Liver (tissue), 9 donors: ENCODE results near the gene AFAP1L2. TPM values are rescaled to one million over a fixed set of nuclear protein-coding genes. Genes with fewer than 3 reads are reported as not detected.

Experiments used
- DNase-seq: peaks from one replicate; pipeline ENCODE4 v3.0.0-alpha.2; 2017; ENCODE audit warnings: low spot score
- H3K27ac ChIP-seq, 2 donors: one replicate each; pipeline ENCODE4 v1.7.0; 2013; ENCODE audit warnings: inconsistent platforms in 2 of 2, low read length in 2 of 2, control low read depth in 1 of 2, low read depth in 1 of 2, mild to moderate bottlenecking in 1 of 2
- H3K27me3 ChIP-seq, 4 donors: one replicate each; pipeline versions ENCODE4 v1.6.1 to v1.7.0; 2013; ENCODE audit warnings: low read length in 3 of 4, inconsistent platforms in 1 of 4, mild to moderate bottlenecking in 1 of 4, moderate library complexity in 1 of 4; ENCODE audit not compliant: control insufficient read depth in 4 of 4, insufficient read depth in 4 of 4
- H3K36me3 ChIP-seq, 4 donors: one replicate each; pipeline versions ENCODE4 v1.6.1 to v1.7.0; 2013; ENCODE audit warnings: low read length in 3 of 4, mild to moderate bottlenecking in 3 of 4, low read depth in 1 of 4, moderate library complexity in 1 of 4; ENCODE audit not compliant: control insufficient read depth in 4 of 4, insufficient read depth in 3 of 4
- H3K4me1 ChIP-seq, 4 donors: one replicate each; pipeline versions ENCODE4 v1.6.1 to v1.7.0; 2013; ENCODE audit warnings: low read length in 3 of 4, mild to moderate bottlenecking in 3 of 4, moderate library complexity in 1 of 4; ENCODE audit not compliant: control insufficient read depth in 4 of 4, insufficient read depth in 4 of 4
- H3K4me3 ChIP-seq, 3 donors: one replicate each; pipeline versions ENCODE4 v1.6.1 to v1.7.0; 2013; ENCODE audit warnings: low read length in 3 of 3, control low read depth in 1 of 3, low read depth in 1 of 3, mild to moderate bottlenecking in 1 of 3
- H3K9ac ChIP-seq, 2 donors: one replicate each; pipeline ENCODE4 v1.7.0; 2013; ENCODE audit warnings: low read length in 2 of 2, mild to moderate bottlenecking in 2 of 2, moderate library complexity in 2 of 2, control low read depth in 1 of 2, low read depth in 1 of 2
- H3K9me3 ChIP-seq, 4 donors: one replicate each; pipeline versions ENCODE4 v1.6.1 to v1.7.0; 2013; ENCODE audit warnings: low read length in 3 of 4; ENCODE audit not compliant: control insufficient read depth in 4 of 4
- ATF3 ChIP-seq: IDR thresholded peaks from 2 replicates; pipeline ENCODE4 v1.6.1; 2016; ENCODE audit warnings: antibody characterized with exemption
- EGR1 ChIP-seq, 2 donors: IDR thresholded peaks; 2 replicates each; pipeline ENCODE4 v1.6.1; 2016 to 2018; ENCODE audit warnings: antibody characterized with exemption in 2 of 2, low read depth in 2 of 2
- FOXA1 ChIP-seq: IDR thresholded peaks from 2 replicates; pipeline ENCODE4 v1.6.1; 2016; ENCODE audit warnings: antibody characterized with exemption
- FOXA2 ChIP-seq: IDR thresholded peaks from 2 replicates; pipeline ENCODE4 v1.6.1; 2016; ENCODE audit warnings: antibody characterized with exemption
- GABPA ChIP-seq, 2 donors: IDR thresholded peaks in 1 of 2; conservative IDR thresholded peaks in 1 of 2; 2 replicates each; pipeline ENCODE4 v1.6.1; 2016; ENCODE audit warnings: antibody characterized with exemption in 2 of 2, mild to moderate bottlenecking in 1 of 2, moderate library complexity in 1 of 2
- HNF4A ChIP-seq, 2 donors: conservative IDR thresholded peaks; 2 replicates each; pipeline ENCODE4 v1.6.1; 2016; ENCODE audit warnings: antibody characterized with exemption in 2 of 2, mild to moderate bottlenecking in 2 of 2
- JUND ChIP-seq, 2 donors: IDR thresholded peaks; 2 replicates each; pipeline ENCODE4 v1.6.1; 2016; ENCODE audit warnings: antibody characterized with exemption in 2 of 2
- MAX ChIP-seq: IDR thresholded peaks from 2 replicates; pipeline ENCODE4 v1.6.1; 2016; ENCODE audit warnings: antibody characterized with exemption
- NR2F2 ChIP-seq: IDR thresholded peaks from 2 replicates; pipeline ENCODE4 v1.6.1; 2016; ENCODE audit warnings: antibody characterized with exemption
- RAD21 ChIP-seq, 2 donors: IDR thresholded peaks; 2 replicates each; pipeline ENCODE4 v1.6.1; 2016; ENCODE audit warnings: antibody characterized with exemption in 2 of 2, mild to moderate bottlenecking in 2 of 2
- REST ChIP-seq: IDR thresholded peaks from 2 replicates; pipeline ENCODE4 v1.6.1; 2016; ENCODE audit warnings: antibody characterized with exemption, mild to moderate bottlenecking
- RXRA ChIP-seq, 2 donors: IDR thresholded peaks; 2 replicates each; pipeline ENCODE4 v1.6.1; 2017 to 2018; ENCODE audit warnings: antibody characterized with exemption in 2 of 2, mild to moderate bottlenecking in 1 of 2
- SP1 ChIP-seq: IDR thresholded peaks from 2 replicates; pipeline ENCODE4 v1.6.1; 2018; ENCODE audit warnings: antibody characterized with exemption, mild to moderate bottlenecking
- TAF1 ChIP-seq: conservative IDR thresholded peaks from 2 replicates; pipeline ENCODE4 v1.6.1; 2016; ENCODE audit warnings: antibody characterized with exemption, mild to moderate bottlenecking
- YY1 ChIP-seq: IDR thresholded peaks from 2 replicates; pipeline ENCODE4 v1.6.1; 2016; ENCODE audit warnings: antibody characterized with exemption, mild to moderate bottlenecking
- ZBTB33 ChIP-seq: IDR thresholded peaks from 2 replicates; pipeline ENCODE4 v1.6.1; 2016; ENCODE audit warnings: antibody characterized with exemption
- WGBS: extraction: QIAGEN DNeasy Blood & Tissue Kit; methylation state at CpG from one replicate; pipeline ENCODE4 v1.1.7; 2013; 5-methylcytosine and 5-hydroxymethylcytosine counted together
- polyA plus RNA-seq, 2 donors: library from polyadenylated mRNA; stranded (reverse) in 1 of 2; unstranded in 1 of 2; fragments of 200-250 nt in 1 of 2; fragments of >200 nt in 1 of 2; fragmentation: Nextera tagmentation in 1 of 2; extraction: Ambion mirVana in 1 of 2; gene quantifications; one replicate each; pipeline versions ENCODE4 v1.2.1 to v1.2.3, GENCODE V29; 2013 to 2015
- total RNA-seq, 2 donors: library from RNA; depleted of rRNA; stranded (reverse); fragments of >200 nt; gene quantifications; one replicate each; pipeline ENCODE4 v1.2.3, GENCODE V29; 2014
- donor health status: healthy.
- donor health status: healthy.
- donor health status: healthy.
- donor health status: healthy.
- donor health status: healthy.

The AFAP1L2 gene
- total and polyA plus RNA-seq, 4 donors, result 0.53 to 1.8 (median 1.3) TPM

DNA sequence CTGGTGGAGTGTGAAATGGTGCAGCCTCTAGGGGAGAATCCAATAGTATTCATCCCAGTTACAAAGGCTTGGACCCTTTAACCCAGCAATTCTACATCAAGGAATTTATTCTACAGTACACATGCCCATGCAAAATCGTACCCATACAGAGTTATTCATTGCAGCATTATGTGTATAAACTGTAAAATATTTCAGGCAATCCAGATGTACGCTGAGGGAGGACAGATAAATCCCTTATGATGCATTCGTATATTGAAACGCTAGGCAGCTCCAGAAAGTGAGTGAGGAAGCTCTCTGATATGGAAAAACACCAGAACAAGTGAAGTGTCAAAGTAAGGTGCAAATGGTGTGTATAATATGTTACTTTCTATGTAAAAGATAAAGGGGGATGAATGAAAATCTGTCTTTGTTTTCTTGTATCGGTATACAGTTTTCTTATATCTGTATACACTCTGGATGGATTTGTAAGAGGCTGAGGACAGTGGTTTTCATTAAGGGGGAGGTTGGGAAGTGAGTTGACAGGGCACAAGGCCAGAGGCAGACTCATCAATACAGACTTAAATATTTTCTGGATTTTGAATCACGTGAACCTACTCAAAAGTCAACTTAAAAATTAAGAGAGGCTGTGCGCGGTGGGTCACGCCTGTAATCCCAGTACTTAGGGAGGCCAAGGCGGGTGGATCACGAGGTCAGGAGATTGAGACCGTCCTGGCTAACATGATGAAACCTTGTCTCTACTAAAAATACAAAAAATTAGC lies 148.1 kb downstream of the AFAP1L2 start:
- no peaks in the 10 kb centered on the region for H3K9me3 ChIP-seq
- H3K9ac ChIP-seq, result no peak overlapping the region
- 78% methylated on average over 12 of the region's 12 CpGs for WGBS
- H3K4me3 ChIP-seq, result no peak overlapping the region
- H3K27me3 ChIP-seq, result no peaks in the 10 kb centered on the region
- no peaks in the 10 kb centered on the region for H3K4me1 ChIP-seq
- no peaks in the 10 kb centered on the region for H3K36me3 ChIP-seq
- no peak for DNase-seq
- no peak overlapping the region for H3K27ac ChIP-seq
- no peak for TF ChIP-seq REST
- TF ChIP-seq EGR1 (IDR thresholded peaks at IDR 0.05; ENCODE audit: low read depth in 2 of 2), result no peak
- no peak for TF ChIP-seq NR2F2
- TF ChIP-seq MAX, result no peak
- no peak for TF ChIP-seq FOXA1
- TF ChIP-seq RXRA (IDR thresholded peaks at IDR 0.05), result no peak
- TF ChIP-seq GABPA (IDR thresholded peaks at IDR 0.05 in 1 of 2, conservative IDR thresholded peaks at IDR 0.05 in 1 of 2), result no peak
- TF ChIP-seq RAD21 (IDR thresholded peaks at IDR 0.05), result no peak
- no peak for TF ChIP-seq YY1
- no peak for TF ChIP-seq TAF1
- no peak for TF ChIP-seq ATF3
- no peak for TF ChIP-seq SP1
- no peak for TF ChIP-seq HNF4A (conservative IDR thresholded peaks at IDR 0.05)
- no peak for TF ChIP-seq JUND (IDR thresholded peaks at IDR 0.05)
- no peak for TF ChIP-seq FOXA2

DNA sequence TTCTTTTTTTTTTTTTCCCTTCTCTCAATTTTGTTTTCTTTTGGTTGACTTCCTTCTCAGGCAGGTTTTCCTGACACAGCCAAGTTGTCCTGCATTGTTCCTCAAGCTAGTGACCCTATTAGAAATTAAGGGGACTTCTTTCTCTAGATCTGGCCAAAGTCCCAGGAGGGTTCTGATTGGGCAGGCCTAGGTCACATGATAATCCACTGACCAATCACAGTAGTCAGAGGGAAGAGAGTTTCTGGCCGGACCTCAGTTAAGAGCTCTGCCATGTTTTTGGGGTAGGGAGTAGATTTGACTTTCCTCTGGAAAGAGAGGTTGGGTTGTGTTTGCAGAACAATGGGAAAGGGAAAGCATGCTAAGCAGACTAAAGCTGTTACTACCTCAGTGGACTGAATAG lies 149.1 kb downstream of the AFAP1L2 start:
- Histone ChIP-seq H3K36me3 (no peaks in the 10 kb centered on the region), H3K9me3 (no peaks in the 10 kb centered on the region), H3K27me3 (no peaks in the 10 kb centered on the region), H3K9ac (no peak overlapping the region), H3K4me3 (no peak overlapping the region), H3K4me1 (no peaks in the 10 kb centered on the region), H3K27ac (no peak overlapping the region)
- DNase-seq, result no peak
- TF ChIP-seq TAF1, result no peak
- TF ChIP-seq HNF4A (conservative IDR thresholded peaks at IDR 0.05), result no peak
- TF ChIP-seq NR2F2, result no peak
- 87% methylated on average over 1 of the region's 1 CpG for WGBS

GRCh38 chr10:114252883-114253282 lies 151.4 kb downstream of the AFAP1L2 start:
- no peaks in the 10 kb centered on the region for H3K27me3 ChIP-seq
- H3K36me3 ChIP-seq, result no peaks in the 10 kb centered on the region
- no peak overlapping the region for H3K4me3 ChIP-seq
- no peaks in the 10 kb centered on the region for H3K4me1 ChIP-seq
- TF ChIP-seq SP1, result no peak
- no peak for TF ChIP-seq GABPA (IDR thresholded peaks at IDR 0.05 in 1 of 2, conservative IDR thresholded peaks at IDR 0.05 in 1 of 2)
- no peak for TF ChIP-seq HNF4A (conservative IDR thresholded peaks at IDR 0.05)
- TF ChIP-seq EGR1 (IDR thresholded peaks at IDR 0.05; ENCODE audit: low read depth in 2 of 2), result no peak
- TF ChIP-seq RAD21 (IDR thresholded peaks at IDR 0.05), result no peak
- TF ChIP-seq ZBTB33, result no peak
- TF ChIP-seq RXRA (IDR thresholded peaks at IDR 0.05), result no peak
- no peak for TF ChIP-seq FOXA1
- TF ChIP-seq JUND (IDR thresholded peaks at IDR 0.05), result no peak
- no peak for TF ChIP-seq FOXA2
- no peak for TF ChIP-seq MAX
- H3K27ac ChIP-seq, result no peak overlapping the region
- WGBS, result 71% methylated on average over 4 of the region's 7 CpGs
- no peak for DNase-seq
- H3K9me3 ChIP-seq, result no peaks in the 10 kb centered on the region
- H3K9ac ChIP-seq, result no peak overlapping the region
